HepG2 (cell line): ENCODE measurements around the gene SAMD8. TPM values are rescaled to one million over a fixed set of nuclear protein-coding genes. Genes with fewer than 3 reads are reported as not detected.

ENCODE experiments used
- ATAC-seq: fragments of 200-7000 bp; cut with Tn5 transposase; 3 replicates; pipeline ENCODE4 v1.9.1; 2020; ENCODE audit warnings: mild to moderate bottlenecking, moderate library complexity
- BruUV-seq: library from RNA; stranded (reverse); fragments of 400-500 nt; replicated peaks from 2 replicates; lab custom pipeline; 2021; lab: Mats Ljungman, UMichigan
- CTCF ChIA-PET: fragments of 300-600 bp; formaldehyde crosslinking; extraction: SDS; loops from one replicate; lab custom pipeline; 2021; ENCODE audit warnings: low total read pairs, inconsistent platforms, low intra/inter-chr PET ratio; lab: Yijun Ruan, JAX
- POLR2A ChIA-PET: fragments of 350-600 bp; sonication (Branson Sonifier 250); formaldehyde crosslinking; loops from one replicate; lab custom pipeline; 2020; ENCODE audit warnings: antibody characterized with exemption, inconsistent platforms; lab: Yijun Ruan, JAX
- DNase-seq: peaks from one replicate; pipeline ENCODE4 v3.0.0-alpha.2; 2015; ENCODE audit warnings: low spot score
- FAIRE-seq: peaks from 3 replicates; lab custom pipeline; 2011; peaks lifted over from hg19 to GRCh38; lab: Jason Lieb, UNC
- H2AFZ ChIP-seq: one replicate; pipeline ENCODE4 v1.6.1; 2011; ENCODE audit warnings: low read length, inconsistent platforms
- H3K27ac ChIP-seq: fragments of 300-600 bp; 3 replicates; pipeline ENCODE4 v1.8.0; 2011; ENCODE audit warnings: mixed run types, mild to moderate bottlenecking, mixed read lengths, low read length, inconsistent platforms; ENCODE audit not compliant: insufficient read depth; ENCODE audit errors: extremely low read length
- H3K27me3 ChIP-seq, 2 experiments: fragments of 200-600 bp in 1 of 2; 2 replicates in 1 of 2; 3 replicates in 1 of 2; pipeline versions ENCODE4 v1.6.0 to v1.8.0; 2011; ENCODE audit warnings: low read length in 2 of 2, mild to moderate bottlenecking in 2 of 2, moderate library complexity in 2 of 2, inconsistent platforms in 1 of 2; ENCODE audit not compliant: insufficient read depth in 2 of 2, control insufficient read depth in 1 of 2
- H3K36me3 ChIP-seq, 2 experiments: fragments of 200-600 bp in 1 of 2; replicated peaks in 1 of 2; 2 replicates in 1 of 2; 3 replicates in 1 of 2; pipeline versions ENCODE4 v1.5.1 to v1.8.0; 2011; ENCODE audit warnings: low read length in 2 of 2, inconsistent platforms in 1 of 2; ENCODE audit not compliant: insufficient read depth in 2 of 2, control insufficient read depth in 1 of 2
- H3K4me1 ChIP-seq: 2 replicates; pipeline ENCODE4 v1.5.1; 2012; ENCODE audit warnings: low read length, inconsistent platforms; ENCODE audit not compliant: insufficient read depth
- H3K4me2 ChIP-seq: 2 replicates; pipeline ENCODE4 v1.6.0; 2011; ENCODE audit warnings: low read depth, low read length, inconsistent platforms
- H3K4me3 ChIP-seq, 3 experiments: fragments of 200-600 bp in 1 of 3; sonication (generic), shearing (Covaris generic) in 1 of 3; replicated peaks in 1 of 3; 2 replicates each; pipeline ENCODE4 v1.5.1; 2011 to 2016; ENCODE audit warnings: low read length in 3 of 3, inconsistent platforms in 2 of 3, low read depth in 2 of 3, mild to moderate bottlenecking in 2 of 3, control low read depth in 1 of 3, mixed read lengths in 1 of 3; ENCODE audit not compliant: insufficient read depth in 1 of 3
- H3K79me2 ChIP-seq: one replicate; pipeline ENCODE4 v1.6.1; 2011; ENCODE audit warnings: low read length, inconsistent platforms; ENCODE audit not compliant: insufficient read depth
- H3K9ac ChIP-seq: 2 replicates; pipeline ENCODE4 v1.6.0; 2011; ENCODE audit warnings: mild to moderate bottlenecking, low read depth, low read length, inconsistent platforms; ENCODE audit not compliant: insufficient read depth
- H3K9me3 ChIP-seq: 2 replicates; pipeline ENCODE4 v1.5.1; 2012; ENCODE audit warnings: mild to moderate bottlenecking, low read length
- H4K20me1 ChIP-seq: 2 replicates; pipeline ENCODE4 v1.6.0; 2011; ENCODE audit warnings: inconsistent platforms, mild to moderate bottlenecking, low read length, moderate library complexity; ENCODE audit not compliant: insufficient read depth
- ASH2L ChIP-seq: fragments of 300-600, 200-600 bp; sonication (generic); IDR thresholded peaks from 2 replicates; pipeline ENCODE4 v1.7.0; 2017; ENCODE audit warnings: low read depth, mild to moderate bottlenecking, moderate library complexity, mixed read lengths, low read length; ENCODE audit not compliant: insufficient read length
- HDAC6 ChIP-seq: fragments of 200-600 bp; sonication (generic); IDR thresholded peaks from 2 replicates; pipeline ENCODE4 v1.7.0; 2017; ENCODE audit warnings: mild to moderate bottlenecking, antibody characterized with exemption, low read length, low read depth
- KLF16 ChIP-seq, 2 experiments: sonication (generic) in 1 of 2; formaldehyde crosslinking in 1 of 2; IDR thresholded peaks; 2 replicates each; pipeline versions ENCODE4 v1.6.1 to v1.8.0; 2016 to 2023; ENCODE audit warnings: missing genetic modification reagents in 2 of 2, missing compliant biosample characterization in 1 of 2
- PLRG1 ChIP-seq: fragments of 450-650 bp; conservative IDR thresholded peaks from 2 replicates; pipeline ENCODE4 v1.6.1; 2016
- RFXANK ChIP-seq: IDR thresholded peaks from 2 replicates; pipeline ENCODE4 v1.6.1; 2016
- SIN3A ChIP-seq: IDR thresholded peaks from 2 replicates; pipeline ENCODE4 v1.6.1; 2011; ENCODE audit warnings: low read depth, mild to moderate bottlenecking, control low read depth, low read length, borderline replicate concordance
- TCF7L2 ChIP-seq: IDR thresholded peaks from 2 replicates; pipeline ENCODE4 v1.6.1; 2011; ENCODE audit warnings: mild to moderate bottlenecking, low read depth, low read length, moderate library complexity
- ZNF326 ChIP-seq: sonication (generic); formaldehyde crosslinking; IDR thresholded peaks from 2 replicates; pipeline ENCODE4 v1.4.0; 2020; ENCODE audit warnings: missing genetic modification reagents, borderline replicate concordance
- ZNF34 ChIP-seq: sonication (generic); formaldehyde crosslinking; IDR thresholded peaks from 2 replicates; pipeline ENCODE4 v1.4.0; 2020; ENCODE audit warnings: mild to moderate bottlenecking, missing genetic modification reagents, borderline replicate concordance
- ZNF564 ChIP-seq: sonication (generic); formaldehyde crosslinking; IDR thresholded peaks from 2 replicates; pipeline ENCODE4 v1.8.1; 2023; ENCODE audit warnings: mild to moderate bottlenecking, missing genetic modification reagents
- ZNF775 ChIP-seq: sonication (generic); formaldehyde crosslinking; IDR thresholded peaks from 2 replicates; pipeline ENCODE4 v1.4.0; 2020; ENCODE audit warnings: missing genetic modification reagents, mild to moderate bottlenecking, moderate library complexity, borderline replicate concordance
- ZNF781 ChIP-seq: sonication (generic); formaldehyde crosslinking; IDR thresholded peaks from 2 replicates; pipeline ENCODE4 v1.5.1; 2020; ENCODE audit warnings: borderline replicate concordance, mild to moderate bottlenecking, missing genetic modification reagents; ENCODE audit errors: not compliant biosample characterization
- ZNF788 ChIP-seq: sonication (generic); formaldehyde crosslinking; IDR thresholded peaks from 2 replicates; pipeline ENCODE4 v1.5.0; 2020; ENCODE audit warnings: mild to moderate bottlenecking, missing genetic modification reagents, borderline replicate concordance
- ZNF839 ChIP-seq: sonication (generic); formaldehyde crosslinking; IDR thresholded peaks from 2 replicates; pipeline ENCODE4 v1.4.0; 2020; ENCODE audit warnings: missing genetic modification reagents, mild to moderate bottlenecking, borderline replicate concordance
- ZSCAN22 ChIP-seq: sonication (generic); formaldehyde crosslinking; IDR thresholded peaks from 2 replicates; pipeline ENCODE4 v1.4.0; 2020; ENCODE audit warnings: mild to moderate bottlenecking, missing genetic modification reagents
- WGBS: methylation state at CpG from one replicate; pipeline ENCODE4 v1.1.6; 2017; ENCODE audit warnings: low lambda C conversion rate; 5-methylcytosine and 5-hydroxymethylcytosine counted together
- in situ Hi-C: cut with HindIII; loops from 2 replicates; pipeline ENCODE4 v1.10.0; 2017; ENCODE audit warnings: low pct_unique_long_range_greater_than_20kb; ENCODE audit not compliant: extremely low pct_ligation_motif_present
- intact Hi-C: fragments of 100-400 bp; cut with micrococcal nuclease; formaldehyde crosslinking; loops from one replicate; pipeline ENCODE4 v1.10.0; 2022; ENCODE audit not compliant: unreplicated experiment
- polyA plus RNA-seq, 8 experiments: library from polyadenylated mRNA; depleted of rRNA in 3 of 8; stranded (reverse) in 7 of 8; unstranded in 1 of 8; fragments of >200 nt; fragmentation: Illumina TruSeq in 4 of 8; extraction: Trizol in 4 of 8; gene quantifications; 2 replicates each; pipeline versions ENCODE4 v1.2.1 to v1.2.3, GENCODE V29; 2011 to 2016; ENCODE audit warnings: low read depth in 4 of 8, missing spikeins in 1 of 8, mixed read lengths in 1 of 8; ENCODE audit not compliant: insufficient read depth in 1 of 8
- total RNA-seq, 5 experiments: library from RNA; depleted of rRNA; stranded (reverse); fragments of >200 nt; fragmentation: Illumina TruSeq; extraction: Trizol; gene quantifications; 2 replicates each; pipeline ENCODE4 v1.2.3, GENCODE V29; 2016; ENCODE audit warnings: low read depth in 1 of 5
- TF ChIP-seq, protein P1 (sequence below): sonication (generic); formaldehyde crosslinking; IDR thresholded peaks from 2 replicates; pipeline ENCODE4 v1.4.0; 2020; ENCODE audit warnings: missing genetic modification reagents
- TF ChIP-seq, protein P2 (sequence below): sonication (generic); formaldehyde crosslinking; IDR thresholded peaks from 2 replicates; pipeline ENCODE4 v1.4.0; 2020; ENCODE audit warnings: missing genetic modification reagents, borderline replicate concordance

SAMD8 gene
- total and polyA plus RNA-seq, 2 of the 13 experiments (the other 11 are each of a cell fraction or from before 2014, with no cell fraction given): 10.4 to 13.2 TPM

DNA sequence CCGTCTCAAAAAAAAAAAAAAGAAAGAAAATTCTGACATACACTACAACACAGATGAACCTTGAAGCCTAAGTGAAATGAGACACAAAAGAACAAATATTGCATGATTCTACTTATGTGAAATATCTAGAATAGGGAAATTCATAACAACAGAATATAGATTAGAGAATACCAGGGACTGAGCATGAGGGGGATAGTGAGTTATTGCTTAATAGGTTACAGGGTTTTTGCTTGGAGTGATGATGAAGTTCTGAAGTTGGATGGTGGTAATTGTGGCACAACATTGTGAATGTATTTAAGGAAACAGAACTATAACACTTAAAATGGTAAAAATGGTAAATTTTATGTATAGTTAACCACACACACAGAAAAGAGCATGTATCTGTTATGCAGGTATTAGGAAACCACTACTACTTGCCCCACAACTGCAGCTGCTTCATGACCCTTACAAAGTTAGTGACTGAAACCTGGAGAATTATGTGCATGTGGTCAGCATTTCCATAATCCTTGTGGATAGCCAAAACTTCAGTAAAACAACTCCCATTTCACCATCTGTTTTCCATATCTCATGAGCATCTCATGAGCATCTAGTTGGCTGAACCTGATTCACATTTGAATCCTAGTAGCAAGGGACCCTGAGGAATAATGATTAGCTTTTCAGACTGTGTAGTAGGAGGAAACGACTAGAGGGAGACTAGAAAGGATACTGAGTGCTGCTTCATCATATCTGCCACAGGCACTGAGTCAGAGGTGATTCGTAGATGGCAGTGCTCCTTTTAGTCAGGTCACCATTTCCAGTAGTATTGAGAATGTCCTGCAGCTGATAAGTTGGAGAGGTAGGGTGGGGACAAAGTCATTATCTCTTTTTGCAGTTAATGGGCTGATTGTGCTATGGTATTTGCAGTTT is 26.3 kb downstream of the SAMD8 start:
- no TSS peak for BruUV-seq
- Histone ChIP-seq H3K9me3 (no peaks in the 10 kb centered on the region), H3K4me2 (no peak overlapping the region), H3K9ac (no peak overlapping the region), H3K27ac (no peak overlapping the region), H3K4me3 (no peak overlapping the region), H3K27me3 (no peaks in the 10 kb centered on the region), H4K20me1 (no peaks in the 10 kb centered on the region), H3K36me3 (no peaks in the 10 kb centered on the region), H3K4me1 (peaks cover 37% of the 10 kb centered on the region), H3K79me2 (peaks cover 27% of the 10 kb centered on the region), H2AFZ (no peak overlapping the region)
- CTCF ChIA-PET: no interaction called here
- ATAC-seq (no peak), FAIRE-seq (no peak), DNase-seq (no peak)
- TF ChIP-seq ASH2L (no peak), PLRG1 (no peak), ZNF564 (no peak), HDAC6 (no peak), ZNF326 (no peak), ZNF788 (no peak), ZNF781 (CRISPR knock-in tag) (no peak), TCF7L2 (no peak), ZNF775 (CRISPR knock-in tag) (no peak), SIN3A (no peak), RFXANK (CRISPR knock-in tag) (no peak), ZSCAN22 (CRISPR knock-in tag) (no peak), ZNF34 (CRISPR knock-in tag) (no peak), ZNF839 (CRISPR knock-in tag) (no peak), KLF16 (CRISPR knock-in tag; IDR thresholded peaks at IDR 0.05) (no peak)
- TF ChIP-seq, protein P1, sequence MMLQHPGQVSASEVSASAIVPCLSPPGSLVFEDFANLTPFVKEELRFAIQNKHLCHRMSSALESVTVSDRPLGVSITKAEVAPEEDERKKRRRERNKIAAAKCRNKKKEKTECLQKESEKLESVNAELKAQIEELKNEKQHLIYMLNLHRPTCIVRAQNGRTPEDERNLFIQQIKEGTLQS: no peak
- TF ChIP-seq, protein P2, sequence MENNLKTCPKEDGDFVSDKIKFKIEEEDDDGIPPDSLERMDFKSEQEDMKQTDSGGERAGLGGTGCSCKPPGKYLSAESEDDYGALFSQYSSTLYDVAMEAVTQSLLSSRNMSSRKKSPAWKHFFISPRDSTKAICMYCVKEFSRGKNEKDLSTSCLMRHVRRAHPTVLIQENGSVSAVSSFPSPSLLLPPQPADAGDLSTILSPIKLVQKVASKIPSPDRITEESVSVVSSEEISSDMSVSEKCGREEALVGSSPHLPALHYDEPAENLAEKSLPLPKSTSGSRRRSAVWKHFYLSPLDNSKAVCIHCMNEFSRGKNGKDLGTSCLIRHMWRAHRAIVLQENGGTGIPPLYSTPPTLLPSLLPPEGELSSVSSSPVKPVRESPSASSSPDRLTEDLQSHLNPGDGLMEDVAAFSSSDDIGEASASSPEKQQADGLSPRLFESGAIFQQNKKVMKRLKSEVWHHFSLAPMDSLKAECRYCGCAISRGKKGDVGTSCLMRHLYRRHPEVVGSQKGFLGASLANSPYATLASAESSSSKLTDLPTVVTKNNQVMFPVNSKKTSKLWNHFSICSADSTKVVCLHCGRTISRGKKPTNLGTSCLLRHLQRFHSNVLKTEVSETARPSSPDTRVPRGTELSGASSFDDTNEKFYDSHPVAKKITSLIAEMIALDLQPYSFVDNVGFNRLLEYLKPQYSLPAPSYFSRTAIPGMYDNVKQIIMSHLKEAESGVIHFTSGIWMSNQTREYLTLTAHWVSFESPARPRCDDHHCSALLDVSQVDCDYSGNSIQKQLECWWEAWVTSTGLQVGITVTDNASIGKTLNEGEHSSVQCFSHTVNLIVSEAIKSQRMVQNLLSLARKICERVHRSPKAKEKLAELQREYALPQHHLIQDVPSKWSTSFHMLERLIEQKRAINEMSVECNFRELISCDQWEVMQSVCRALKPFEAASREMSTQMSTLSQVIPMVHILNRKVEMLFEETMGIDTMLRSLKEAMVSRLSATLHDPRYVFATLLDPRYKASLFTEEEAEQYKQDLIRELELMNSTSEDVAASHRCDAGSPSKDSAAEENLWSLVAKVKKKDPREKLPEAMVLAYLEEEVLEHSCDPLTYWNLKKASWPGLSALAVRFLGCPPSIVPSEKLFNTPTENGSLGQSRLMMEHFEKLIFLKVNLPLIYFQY (CRISPR knock-in tag): no peak
- in situ Hi-C loops (no loop called here), intact Hi-C loops (no loop called here)
- 86% methylated on average over 3 of the region's 3 CpGs for WGBS
- POLR2A ChIA-PET: no interaction called here
